HUES6 (cell line): ENCODE data around the gene GPBP1L1.
"Not testable (repeated sequence)": the region's sequence is repeated elsewhere in the genome, so short reads cannot be mapped to it uniquely, and the experiment has no call there.

Experiments used
- H3K27ac ChIP-seq: 2 replicates; pipeline ENCODE4 v1.7.0; 2013; ENCODE audit warnings: low read depth, mild to moderate bottlenecking, low read length, inconsistent platforms
- H3K27me3 ChIP-seq: 2 replicates; pipeline ENCODE4 v1.6.1; 2013; ENCODE audit warnings: low read length; ENCODE audit not compliant: control insufficient read depth, insufficient read depth
- H3K36me3 ChIP-seq: 2 replicates; pipeline ENCODE4 v1.6.1; 2013; ENCODE audit warnings: low read length; ENCODE audit not compliant: control insufficient read depth, insufficient read depth
- H3K4me1 ChIP-seq: 2 replicates; pipeline ENCODE4 v1.6.1; 2013; ENCODE audit warnings: low read length; ENCODE audit not compliant: control insufficient read depth, insufficient read depth
- H3K4me3 ChIP-seq: 2 replicates; pipeline ENCODE4 v1.5.1; 2013; ENCODE audit warnings: low read depth, low read length
- H3K9ac ChIP-seq: one replicate; pipeline ENCODE4 v1.6.1; 2013; ENCODE audit warnings: mild to moderate bottlenecking, low read length
- H3K9me3 ChIP-seq: 2 replicates; pipeline ENCODE4 v1.6.1; 2013; ENCODE audit warnings: low read depth, low read length; ENCODE audit not compliant: control insufficient read depth, insufficient read depth

The GPBP1L1 gene

GRCh38 chr1:45686288-45687013 lies at the start of gene GPBP1L1:
Gene GPBP1L1 (minus strand): TSS chr1:45686533. CDS start chr1:45659087, 27,446 bp downstream.
- Histone ChIP-seq H3K27ac (peak within 1 kb of the TSS; percentile 90), H3K4me3 (peak within 1 kb of the TSS; percentile 86), H3K9ac (peak within 1 kb of the TSS; percentile 92), H3K36me3 (peaks cover 18% of the 10 kb centered on the region), H3K4me1 (peaks cover 16% of the 10 kb centered on the region), H3K9me3 (no peaks in the 10 kb centered on the region), H3K27me3 (no peaks in the 10 kb centered on the region)

- no peaks in the 10 kb centered on the region for H3K27me3 ChIP-seq
- H3K27ac ChIP-seq: no peak overlapping the region
- H3K4me3 ChIP-seq: no peak overlapping the region
Observed at GRCh38 chr1:45730780-45731319, 44.5 kb upstream of the GPBP1L1 start.

GRCh38 chr1:45730075-45730779 lies 43.9 kb upstream of the GPBP1L1 start:
- H3K27ac ChIP-seq: no peak overlapping the region
- no peaks in the 10 kb centered on the region for H3K36me3 ChIP-seq
- no peak overlapping the region for H3K9ac ChIP-seq
- no peaks in the 10 kb centered on the region for H3K9me3 ChIP-seq
- H3K4me3 ChIP-seq: no peak overlapping the region
- peaks cover 6% of the 10 kb centered on the region; the same call in 1 of the 2 replicates for H3K4me1 ChIP-seq
- no peaks in the 10 kb centered on the region for H3K27me3 ChIP-seq

More at GRCh38 chr1:45730780-45731319, 44.5 kb upstream of the GPBP1L1 start:
- Histone ChIP-seq H3K36me3 (no peaks in the 10 kb centered on the region), H3K9ac (no peak overlapping the region), H3K9me3 (no peaks in the 10 kb centered on the region), H3K4me1 (peaks cover 6% of the 10 kb centered on the region; the same call in 1 of the 2 replicates)

GRCh38 chr1:45726007-45726406 lies 39.7 kb upstream of the GPBP1L1 start:
- not testable (repeated sequence) for H3K4me1 ChIP-seq, H3K4me3 ChIP-seq, H3K9me3 ChIP-seq, H3K9ac ChIP-seq, H3K27ac ChIP-seq, H3K36me3 ChIP-seq, H3K27me3 ChIP-seq

- no peak overlapping the region for H3K9ac ChIP-seq
- H3K4me1 ChIP-seq: no peaks in the 10 kb centered on the region
- no peaks in the 10 kb centered on the region for H3K36me3 ChIP-seq
- no peak overlapping the region for H3K27ac ChIP-seq
- no peak overlapping the region for H3K4me3 ChIP-seq
- no peaks in the 10 kb centered on the region for H3K27me3 ChIP-seq
- H3K9me3 ChIP-seq: no peaks in the 10 kb centered on the region
Observed at GRCh38 chr1:45723248-45723930, 37.1 kb upstream of the GPBP1L1 start.

- no peaks in the 10 kb centered on the region for H3K27me3 ChIP-seq
- H3K9me3 ChIP-seq: no peaks in the 10 kb centered on the region
- no peak overlapping the region for H3K4me3 ChIP-seq
- no peak overlapping the region for H3K9ac ChIP-seq
- H3K36me3 ChIP-seq: no peaks in the 10 kb centered on the region
- H3K4me1 ChIP-seq: no peaks in the 10 kb centered on the region
- no peak overlapping the region for H3K27ac ChIP-seq
Observed at GRCh38 chr1:45722809-45723208, 36.5 kb upstream of the GPBP1L1 start.

GRCh38 chr1:45721207-45721606 lies 34.9 kb upstream of the GPBP1L1 start:
- Histone ChIP-seq H3K36me3 (no peaks in the 10 kb centered on the region), H3K4me1 (no peaks in the 10 kb centered on the region), H3K9me3 (no peaks in the 10 kb centered on the region), H3K4me3 (no peak overlapping the region), H3K27ac (no peak overlapping the region), H3K27me3 (no peaks in the 10 kb centered on the region), H3K9ac (no peak overlapping the region)

GRCh38 chr1:45718289-45718688 lies 32.0 kb upstream of the GPBP1L1 start:
- H3K4me3 ChIP-seq: no peak overlapping the region
- no peaks in the 10 kb centered on the region for H3K4me1 ChIP-seq
- H3K27me3 ChIP-seq: no peaks in the 10 kb centered on the region
- H3K9ac ChIP-seq: no peak overlapping the region
- no peak overlapping the region for H3K27ac ChIP-seq
- no peaks in the 10 kb centered on the region for H3K36me3 ChIP-seq
- H3K9me3 ChIP-seq: no peaks in the 10 kb centered on the region

GRCh38 chr1:45717386-45717785 lies 31.1 kb upstream of the GPBP1L1 start:
- H3K4me1 ChIP-seq, H3K9me3 ChIP-seq, H3K36me3 ChIP-seq, H3K27ac ChIP-seq, H3K9ac ChIP-seq, H3K27me3 ChIP-seq, H3K4me3 ChIP-seq: not testable (repeated sequence)

- no peaks in the 10 kb centered on the region for H3K9me3 ChIP-seq
Observed at GRCh38 chr1:45716700-45717099, 30.4 kb upstream of the GPBP1L1 start.

GRCh38 chr1:45713711-45714110 lies 27.4 kb upstream of the GPBP1L1 start:
- Histone ChIP-seq H3K9ac (no peak overlapping the region), H3K27ac (no peak overlapping the region), H3K36me3 (no peaks in the 10 kb centered on the region; the same call in 1 of the 2 replicates), H3K4me1 (no peaks in the 10 kb centered on the region), H3K27me3 (no peaks in the 10 kb centered on the region), H3K9me3 (no peaks in the 10 kb centered on the region), H3K4me3 (no peak overlapping the region)

More at GRCh38 chr1:45716700-45717099, 30.4 kb upstream of the GPBP1L1 start:
- no peaks in the 10 kb centered on the region for H3K4me1 ChIP-seq
- no peak overlapping the region for H3K27ac ChIP-seq
- no peak overlapping the region for H3K9ac ChIP-seq
- H3K36me3 ChIP-seq: no peaks in the 10 kb centered on the region; the same call in 1 of the 2 replicates
- H3K27me3 ChIP-seq: no peaks in the 10 kb centered on the region
- no peak overlapping the region for H3K4me3 ChIP-seq
